ENCODE results near the gene AGAP6.
"Not testable (repeated sequence)": the region's sequence is repeated elsewhere in the genome, so short reads cannot be mapped to it uniquely, and the experiment has no call there.

DNA sequence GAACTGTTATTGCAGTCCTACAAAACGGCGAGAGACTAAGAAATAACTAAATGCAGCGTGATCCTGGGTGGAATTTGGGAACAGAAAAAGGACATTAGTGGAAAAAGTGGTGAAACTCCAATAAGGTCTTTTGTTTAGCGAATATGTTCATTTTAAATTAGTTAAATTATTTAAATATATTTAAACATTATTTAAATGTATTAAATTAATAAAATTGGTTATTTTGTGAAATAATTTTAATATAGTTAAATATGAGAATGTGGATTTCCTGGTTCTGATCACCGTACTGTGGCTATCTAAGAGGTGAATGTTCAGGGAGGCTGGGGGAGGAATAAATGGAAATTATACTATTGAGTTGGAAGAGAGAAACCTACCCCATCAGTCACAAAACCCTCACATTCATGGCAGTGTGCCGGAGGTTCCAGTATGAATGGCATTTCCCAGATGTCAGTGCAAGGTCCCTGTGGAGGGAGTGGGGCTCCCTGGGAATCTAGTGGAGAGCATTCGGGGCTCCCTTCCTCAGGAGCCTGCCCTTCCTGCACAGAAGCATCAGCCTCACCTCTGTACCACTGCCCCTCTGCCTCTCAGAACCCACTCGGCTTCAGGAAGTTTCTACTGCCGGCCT is 27.5 kb downstream of the AGAP6 start:
- TF ChIP-seq, protein P1, sequence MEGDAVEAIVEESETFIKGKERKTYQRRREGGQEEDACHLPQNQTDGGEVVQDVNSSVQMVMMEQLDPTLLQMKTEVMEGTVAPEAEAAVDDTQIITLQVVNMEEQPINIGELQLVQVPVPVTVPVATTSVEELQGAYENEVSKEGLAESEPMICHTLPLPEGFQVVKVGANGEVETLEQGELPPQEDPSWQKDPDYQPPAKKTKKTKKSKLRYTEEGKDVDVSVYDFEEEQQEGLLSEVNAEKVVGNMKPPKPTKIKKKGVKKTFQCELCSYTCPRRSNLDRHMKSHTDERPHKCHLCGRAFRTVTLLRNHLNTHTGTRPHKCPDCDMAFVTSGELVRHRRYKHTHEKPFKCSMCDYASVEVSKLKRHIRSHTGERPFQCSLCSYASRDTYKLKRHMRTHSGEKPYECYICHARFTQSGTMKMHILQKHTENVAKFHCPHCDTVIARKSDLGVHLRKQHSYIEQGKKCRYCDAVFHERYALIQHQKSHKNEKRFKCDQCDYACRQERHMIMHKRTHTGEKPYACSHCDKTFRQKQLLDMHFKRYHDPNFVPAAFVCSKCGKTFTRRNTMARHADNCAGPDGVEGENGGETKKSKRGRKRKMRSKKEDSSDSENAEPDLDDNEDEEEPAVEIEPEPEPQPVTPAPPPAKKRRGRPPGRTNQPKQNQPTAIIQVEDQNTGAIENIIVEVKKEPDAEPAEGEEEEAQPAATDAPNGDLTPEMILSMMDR (conservative IDR thresholded peaks at IDR 0.05 in 1 of 2, IDR thresholded peaks at IDR 0.05 in 1 of 2; ENCODE audit: extremely low read depth in 1 of 2, insufficient read depth in 1 of 2, low read depth in 1 of 2, low read length in 2 of 2): not testable (repeated sequence)
- not testable (repeated sequence) for TF ChIP-seq EZH2 (IDR thresholded peaks at IDR 0.05; ENCODE audit: borderline replicate concordance, low read length)
